HL-60 (cell line): ENCODE results near the gene FEM1A.

Source experiments
- DNase-seq, 2 experiments: peaks; one replicate each; pipeline ENCODE4 v3.0.0-alpha.2; 2010 to 2020; ENCODE audit warnings: low read depth in 1 of 2, low spot score in 1 of 2
- H3K27ac ChIP-seq: fragments of 250-450 bp; sonication (Bioruptor Pico); replicated peaks from 2 replicates; pipeline ENCODE4 v1.5.1; 2020; ENCODE audit warnings: mild to moderate bottlenecking, moderate library complexity
- H3K27me3 ChIP-seq: fragments of 250-450 bp; sonication (Bioruptor Pico); 2 replicates; pipeline ENCODE4 v1.5.1; 2021; ENCODE audit warnings: mild to moderate bottlenecking, moderate library complexity; ENCODE audit not compliant: insufficient read depth, poor library complexity, severe bottlenecking
- H3K4me3 ChIP-seq: replicated peaks from 2 replicates; pipeline ENCODE4 v1.5.1; 2011; ENCODE audit warnings: mild to moderate bottlenecking, control low read depth, low read length; ENCODE audit not compliant: insufficient read depth
- CTCF ChIP-seq: IDR thresholded peaks from one replicate; pipeline ENCODE4 v1.5.1; 2011; ENCODE audit warnings: low read length, control low read depth, inconsistent platforms; ENCODE audit not compliant: insufficient read depth
- GABPA ChIP-seq: IDR thresholded peaks from 2 replicates; pipeline ENCODE4 v1.6.1; 2012; ENCODE audit warnings: low read depth
- POLR2AphosphoS5 ChIP-seq: IDR thresholded peaks from 2 replicates; pipeline ENCODE4 v1.6.1; 2012; ENCODE audit warnings: low read depth
- REST ChIP-seq: IDR thresholded peaks from 2 replicates; pipeline ENCODE4 v1.6.1; 2012; ENCODE audit warnings: low read depth; ENCODE audit not compliant: insufficient replicate concordance
- SPI1 ChIP-seq: IDR thresholded peaks from 2 replicates; pipeline ENCODE4 v1.6.1; 2012; ENCODE audit warnings: low read depth, mild to moderate bottlenecking, borderline replicate concordance

FEM1A gene

GRCh38 chr19:4806384-4806783, 14.8 kb downstream of the FEM1A start:
- Histone ChIP-seq H3K27me3 (no peaks in the 10 kb centered on the region), H3K27ac (no peak overlapping the region), H3K4me3 (no peak overlapping the region)
- TF ChIP-seq GABPA: no peak
- TF ChIP-seq CTCF: no peak
- TF ChIP-seq SPI1: no peak
- no peak for TF ChIP-seq REST
- DNase-seq: no peak

GRCh38 chr19:4807188-4807587, 15.7 kb downstream of the FEM1A start:
- Histone ChIP-seq H3K4me3 (no peak overlapping the region), H3K27me3 (no peaks in the 10 kb centered on the region), H3K27ac (peak overlapping the region; percentile 47)
- TF ChIP-seq REST (no peak), SPI1 (no peak), POLR2AphosphoS5 (no peak), GABPA (no peak)
- peak; percentile 74 to 79 for DNase-seq

- TF ChIP-seq GABPA (no peak), REST (no peak), CTCF (peak; percentile 90), POLR2AphosphoS5 (no peak), SPI1 (peak; percentile 79; the same call in 1 of the 2 replicates)
- DNase-seq: peak; percentile 62 to 87
- Histone ChIP-seq H3K27ac (no peak overlapping the region), H3K4me3 (no peak overlapping the region), H3K27me3 (no peaks in the 10 kb centered on the region)
Observed at GRCh38 chr19:4811328-4812131, 20.0 kb downstream of the FEM1A start.
